ENCODE measurements around the gene GALNT3. TPM values are rescaled to one million over a fixed set of nuclear protein-coding genes. Genes with fewer than 3 reads are reported as not detected.

The GALNT3 gene
- total RNA-seq, 1 donor from 2014 or later: 59.5 TPM

- Histone ChIP-seq H3K27me3 (ENCODE audit: control insufficient read depth, insufficient read depth, low read length) (no peaks in the 10 kb centered on the region), H3K36me3 (ENCODE audit: control insufficient read depth, insufficient read depth, low read length) (no peaks in the 10 kb centered on the region), H3K4me3 (ENCODE audit: low read depth, low read length) (no peak overlapping the region)
- DNase-seq (ENCODE audit: low read depth): no peak
- no peak for FAIRE-seq
- TF ChIP-seq CTCF (IDR thresholded peaks at IDR 0.05; ENCODE audit: insufficient read depth, low read length, severe bottlenecking): no peak
Observed at GRCh38 chr2:165835363-165835762, 41.3 kb upstream of the GALNT3 start.

GRCh38 chr2:165833156-165833555 is 39.1 kb upstream of the GALNT3 start:
- Histone ChIP-seq H3K4me3 (ENCODE audit: low read depth, low read length) (no peak overlapping the region), H3K36me3 (ENCODE audit: control insufficient read depth, insufficient read depth, low read length) (no peaks in the 10 kb centered on the region), H3K27me3 (ENCODE audit: control insufficient read depth, insufficient read depth, low read length) (no peaks in the 10 kb centered on the region)
- no peak for TF ChIP-seq CTCF (IDR thresholded peaks at IDR 0.05; ENCODE audit: insufficient read depth, low read length, severe bottlenecking)
- FAIRE-seq (peak; percentile 13), DNase-seq (ENCODE audit: low read depth) (peak; percentile 96)

- Histone ChIP-seq H3K27me3 (ENCODE audit: control insufficient read depth, insufficient read depth, low read length) (no peaks in the 10 kb centered on the region), H3K36me3 (ENCODE audit: control insufficient read depth, insufficient read depth, low read length) (no peaks in the 10 kb centered on the region), H3K4me3 (ENCODE audit: low read depth, low read length) (no peak overlapping the region)
- FAIRE-seq (no peak), DNase-seq (ENCODE audit: low read depth) (no peak)
- TF ChIP-seq CTCF (IDR thresholded peaks at IDR 0.05; ENCODE audit: insufficient read depth, low read length, severe bottlenecking): no peak
Observed at GRCh38 chr2:165827921-165828276, 33.9 kb upstream of the GALNT3 start.

GRCh38 chr2:165827016-165827920 is 33.2 kb upstream of the GALNT3 start:
- no peaks in the 10 kb centered on the region for H3K27me3 ChIP-seq (ENCODE audit: control insufficient read depth, insufficient read depth, low read length)
- FAIRE-seq (no peak), DNase-seq (ENCODE audit: low read depth) (no peak)
- H3K36me3 ChIP-seq (ENCODE audit: control insufficient read depth, insufficient read depth, low read length): no peaks in the 10 kb centered on the region
- TF ChIP-seq CTCF (IDR thresholded peaks at IDR 0.05; ENCODE audit: insufficient read depth, low read length, severe bottlenecking): no peak
- no peak overlapping the region for H3K4me3 ChIP-seq (ENCODE audit: low read depth, low read length)

GRCh38 chr2:165825041-165825440 is 31.0 kb upstream of the GALNT3 start:
- Histone ChIP-seq H3K4me3 (ENCODE audit: low read depth, low read length) (no peak overlapping the region), H3K36me3 (ENCODE audit: control insufficient read depth, insufficient read depth, low read length) (no peaks in the 10 kb centered on the region), H3K27me3 (ENCODE audit: control insufficient read depth, insufficient read depth, low read length) (no peaks in the 10 kb centered on the region)
- DNase-seq (ENCODE audit: low read depth): peak; percentile 23
- no peak for TF ChIP-seq CTCF (IDR thresholded peaks at IDR 0.05; ENCODE audit: insufficient read depth, low read length, severe bottlenecking)
- no peak for FAIRE-seq
